Body of pancreas (tissue), 4 donors: Measurements from ENCODE around the gene DIDO1. TPM values are rescaled to one million over a fixed set of nuclear protein-coding genes. Genes with fewer than 3 reads are reported as not detected.

Experiments used
- ATAC-seq: fragments of 150-250 bp; one replicate; pipeline ENCODE4 v1.9.1; 2016
- DNase-seq, 4 donors: peaks; one replicate each; pipeline ENCODE4 v3.0.0-alpha.2; 2019
- H3K27ac ChIP-seq, 4 donors: fragments of 200-600 bp; sonication (generic); 1 replicate in 3 of 4; 2 replicates in 1 of 4; pipeline versions ENCODE4 v1.5.1 to v1.6.1; 2016 to 2019; ENCODE audit warnings: mild to moderate bottlenecking in 1 of 4, mixed read lengths in 1 of 4, moderate library complexity in 1 of 4
- H3K27me3 ChIP-seq, 2 donors: fragments of 200-600 bp; sonication (generic); one replicate each; pipeline ENCODE4 v1.6.0; 2016; ENCODE audit warnings: mild to moderate bottlenecking in 1 of 2
- H3K36me3 ChIP-seq, 2 donors: fragments of 200-600 bp; sonication (generic); replicated peaks in 1 of 2; 2 replicates each; pipeline ENCODE4 v1.5.1; 2016; ENCODE audit warnings: low read depth in 2 of 2; ENCODE audit not compliant: insufficient read depth in 1 of 2
- H3K4me1 ChIP-seq: fragments of 200-600 bp; sonication (generic); one replicate; pipeline ENCODE4 v1.6.0; 2016
- H3K4me3 ChIP-seq, 2 donors: fragments of 200-600 bp; sonication (generic); 1 replicate in 1 of 2; 2 replicates in 1 of 2; pipeline ENCODE4 v1.5.1; 2016 to 2019
- H3K9me3 ChIP-seq, 3 donors: fragments of 200-600 bp; sonication (generic); 1 replicate in 2 of 3; 2 replicates in 1 of 3; pipeline ENCODE4 v1.5.1; 2016
- POLR2A ChIP-seq, 3 donors: fragments of 450-650 bp; IDR thresholded peaks; one replicate each; pipeline ENCODE4 v1.6.1; 2016; ENCODE audit warnings: antibody characterized with exemption in 3 of 3, mild to moderate bottlenecking in 2 of 3
- WGBS, 2 donors: methylation state at CpG; one replicate each; pipeline ENCODE4 v1.1.5; 2017; 5-methylcytosine and 5-hydroxymethylcytosine counted together
- intact Hi-C: fragments of 100-400 bp; cut with DNase I; formaldehyde crosslinking; loops from one replicate; pipeline ENCODE4 v1.15.1; 2023
- total RNA-seq, 2 donors: library from RNA; depleted of rRNA; stranded (reverse); fragments of >200 nt; gene quantifications; one replicate each; pipeline ENCODE4 v1.1.0, GENCODE V29; 2016
- TF ChIP-seq, protein P1 (sequence below), 7 experiments: fragments of 450-650 bp in 4 of 7; fragments of 200-600 bp in 3 of 7; sonication (generic) in 3 of 7; IDR thresholded peaks; one replicate each; pipeline ENCODE4 v1.5.1; 2016 to 2019; ENCODE audit warnings: antibody characterized with exemption in 7 of 7

The DIDO1 gene
- total RNA-seq, 2 donors from 2014 or later, result 38.4 to 51.7 TPM

DNA sequence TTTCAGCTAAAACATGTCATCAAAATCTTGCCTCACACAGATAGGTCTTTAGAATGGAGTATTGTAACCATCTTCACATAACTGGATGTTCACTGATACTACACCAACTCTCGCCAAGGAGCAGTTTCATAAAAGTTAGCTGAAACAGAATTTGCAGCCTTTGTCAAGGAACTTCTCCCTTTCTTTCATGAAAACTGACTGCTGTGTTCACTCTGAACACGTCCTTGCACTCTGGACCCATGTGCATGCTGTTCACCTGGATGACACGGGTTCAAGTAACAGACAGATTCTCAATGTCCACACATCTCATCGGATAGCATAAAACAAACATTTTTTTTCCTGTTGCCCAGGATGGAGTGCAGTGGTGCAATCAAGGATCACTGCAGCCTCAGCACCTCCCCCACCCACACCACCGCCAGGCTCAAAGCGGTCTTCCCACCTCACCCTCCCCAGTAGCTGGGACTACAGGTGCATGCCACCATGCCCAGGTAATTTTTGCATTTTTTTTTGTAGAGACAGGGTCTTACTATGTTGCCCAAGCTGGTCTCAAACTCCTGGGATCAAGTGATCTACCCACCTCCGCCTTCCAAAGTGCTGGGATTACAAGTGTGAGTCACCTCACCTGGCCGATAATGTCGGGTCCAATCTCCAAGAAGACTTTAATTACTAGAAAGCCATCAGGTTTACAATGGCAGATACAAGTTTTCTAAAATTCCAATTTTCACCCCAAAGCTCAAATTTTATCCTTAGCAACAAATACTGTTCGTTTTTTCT is 9.4 kb downstream of the DIDO1 start:
- Histone ChIP-seq H3K27ac (no peak overlapping the region), H3K4me3 (no peak overlapping the region), H3K27me3 (no peaks in the 10 kb centered on the region), H3K9me3 (no peaks in the 10 kb centered on the region), H3K4me1 (peaks cover 82% of the 10 kb centered on the region), H3K36me3 (peaks cover 0 to 1% of the 10 kb centered on the region in 2 donors)
- ATAC-seq (no peak), DNase-seq (no peak)
- intact Hi-C loops, result no loop called here
- no peak for TF ChIP-seq POLR2A (IDR thresholded peaks at IDR 0.05)
- TF ChIP-seq, protein P1, sequence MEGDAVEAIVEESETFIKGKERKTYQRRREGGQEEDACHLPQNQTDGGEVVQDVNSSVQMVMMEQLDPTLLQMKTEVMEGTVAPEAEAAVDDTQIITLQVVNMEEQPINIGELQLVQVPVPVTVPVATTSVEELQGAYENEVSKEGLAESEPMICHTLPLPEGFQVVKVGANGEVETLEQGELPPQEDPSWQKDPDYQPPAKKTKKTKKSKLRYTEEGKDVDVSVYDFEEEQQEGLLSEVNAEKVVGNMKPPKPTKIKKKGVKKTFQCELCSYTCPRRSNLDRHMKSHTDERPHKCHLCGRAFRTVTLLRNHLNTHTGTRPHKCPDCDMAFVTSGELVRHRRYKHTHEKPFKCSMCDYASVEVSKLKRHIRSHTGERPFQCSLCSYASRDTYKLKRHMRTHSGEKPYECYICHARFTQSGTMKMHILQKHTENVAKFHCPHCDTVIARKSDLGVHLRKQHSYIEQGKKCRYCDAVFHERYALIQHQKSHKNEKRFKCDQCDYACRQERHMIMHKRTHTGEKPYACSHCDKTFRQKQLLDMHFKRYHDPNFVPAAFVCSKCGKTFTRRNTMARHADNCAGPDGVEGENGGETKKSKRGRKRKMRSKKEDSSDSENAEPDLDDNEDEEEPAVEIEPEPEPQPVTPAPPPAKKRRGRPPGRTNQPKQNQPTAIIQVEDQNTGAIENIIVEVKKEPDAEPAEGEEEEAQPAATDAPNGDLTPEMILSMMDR (IDR thresholded peaks at IDR 0.05), result no peak
- WGBS, 2 donors, result 65 to 71% methylated on average over 10 of the region's 10 CpGs

DNA sequence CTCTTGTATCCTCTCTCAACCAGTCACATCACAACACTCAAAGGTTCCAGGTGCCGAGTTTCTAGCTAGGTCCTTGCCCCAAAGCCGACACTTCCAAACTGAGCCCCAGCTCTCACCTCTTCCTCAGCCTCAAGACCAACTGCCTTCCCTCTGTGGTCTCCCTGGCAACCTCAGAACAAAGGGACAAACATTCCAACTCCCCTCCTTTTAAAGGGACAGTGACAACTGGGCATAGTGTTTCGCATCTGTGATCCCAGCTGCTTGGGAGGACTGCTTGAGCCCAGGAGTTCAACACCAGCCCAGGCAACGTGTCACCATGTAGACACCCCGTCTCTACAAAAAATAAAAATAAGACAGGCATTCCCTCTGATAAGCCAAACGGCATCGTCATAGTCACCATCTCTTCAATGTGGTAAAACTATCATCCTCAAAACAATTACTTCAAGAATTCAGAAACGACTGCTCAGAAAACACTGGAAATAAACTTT is 11.3 kb downstream of the DIDO1 start:
- peak in 1 of 3 donors; percentile 32 for TF ChIP-seq POLR2A (IDR thresholded peaks at IDR 0.05)
- TF ChIP-seq, protein P1 (IDR thresholded peaks at IDR 0.05), result no peak
- H3K27ac ChIP-seq, result no peak overlapping the region
- intact Hi-C loops, result no loop called here
- ATAC-seq, result peak; percentile 85
- WGBS, 2 donors, result 40 to 44% methylated on average over 8 of the region's 8 CpGs
- peaks cover 66% of the 10 kb centered on the region for H3K4me1 ChIP-seq
- no peaks in the 10 kb centered on the region for H3K9me3 ChIP-seq
- peaks cover 10 to 19% of the 10 kb centered on the region in 2 donors for H3K36me3 ChIP-seq
- peak; percentile 41 to 66 (median 46) for DNase-seq
- no peak overlapping the region for H3K4me3 ChIP-seq
- no peaks in the 10 kb centered on the region for H3K27me3 ChIP-seq

DNA sequence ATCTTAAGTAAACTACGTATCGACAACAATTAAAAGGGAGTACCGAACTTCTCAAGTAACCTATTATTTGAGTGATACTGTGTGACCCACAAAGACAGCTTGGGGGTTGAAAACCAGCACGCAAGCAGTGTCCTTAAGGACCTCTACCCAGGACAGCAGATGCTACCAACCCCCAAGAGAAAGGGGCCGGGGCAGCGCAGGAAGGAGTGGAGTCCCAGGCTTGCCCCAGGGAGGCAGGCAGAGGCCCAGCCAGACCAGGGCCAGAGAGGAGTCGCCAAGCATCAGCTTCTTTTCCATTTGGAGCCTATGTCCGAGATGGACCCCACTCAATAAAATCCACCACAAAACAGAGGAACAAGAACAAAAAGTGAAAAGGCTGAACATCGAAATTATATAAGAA is 11.9 kb downstream of the DIDO1 start:
- Histone ChIP-seq H3K4me3 (no peak overlapping the region), H3K27me3 (no peaks in the 10 kb centered on the region), H3K4me1 (peaks cover 61% of the 10 kb centered on the region), H3K9me3 (no peaks in the 10 kb centered on the region), H3K36me3 (peaks cover 11 to 19% of the 10 kb centered on the region in 2 donors), H3K27ac (no peak overlapping the region)
- intact Hi-C loops, result no loop called here
- TF ChIP-seq, protein P1 (IDR thresholded peaks at IDR 0.05), result no peak
- no peak for TF ChIP-seq POLR2A (IDR thresholded peaks at IDR 0.05)
- ATAC-seq (no peak), DNase-seq (no peak)
- WGBS, 2 donors, result 61 to 76% methylated on average over 9 of the region's 9 CpGs

DNA sequence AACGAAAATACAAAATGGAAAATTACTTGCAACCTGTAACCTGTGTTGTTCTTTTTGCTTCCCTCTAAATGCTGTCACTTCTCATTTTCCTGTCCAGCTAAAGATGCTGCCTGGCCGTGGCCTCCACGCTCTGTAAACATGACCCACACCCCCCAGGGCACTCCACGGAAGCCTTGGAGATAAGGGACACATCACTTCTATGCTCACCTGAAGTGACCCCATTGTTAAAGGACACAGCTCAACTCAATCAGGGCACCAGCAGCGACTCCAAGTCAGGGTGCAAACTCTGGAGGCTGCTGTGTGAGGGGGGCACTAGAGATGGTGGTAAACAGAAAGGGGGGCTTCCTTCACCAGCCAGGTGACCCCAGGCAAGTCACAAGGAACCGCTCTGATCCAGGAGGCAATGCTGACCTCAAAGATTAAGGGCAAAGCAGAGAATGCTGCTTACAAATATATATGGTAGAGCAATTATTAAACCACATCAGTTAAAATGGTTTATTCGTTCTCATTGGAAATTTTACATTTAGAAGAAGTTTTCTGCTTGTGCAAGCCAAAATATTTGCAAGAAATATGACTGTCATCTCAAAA is 13.2 kb downstream of the DIDO1 start:
- ATAC-seq (no peak), DNase-seq (no peak)
- Histone ChIP-seq H3K9me3 (no peaks in the 10 kb centered on the region), H3K27ac (no peak overlapping the region), H3K4me1 (peaks cover 48% of the 10 kb centered on the region), H3K4me3 (no peak overlapping the region), H3K27me3 (no peaks in the 10 kb centered on the region), H3K36me3 (peaks cover 20 to 30% of the 10 kb centered on the region in 2 donors)
- TF ChIP-seq POLR2A (IDR thresholded peaks at IDR 0.05), result no peak
- TF ChIP-seq, protein P1 (IDR thresholded peaks at IDR 0.05), result no peak
- intact Hi-C loops, result no loop called here
- 57 to 64% methylated on average over 7 of the region's 7 CpGs for WGBS, 2 donors
